HepG2 (cell line): Measurements from ENCODE around the gene ZFR. TPM values are rescaled to one million over a fixed set of nuclear protein-coding genes. Genes with fewer than 3 reads are reported as not detected.

ENCODE experiments used
- ATAC-seq: fragments of 200-7000 bp; cut with Tn5 transposase; 3 replicates; pipeline ENCODE4 v1.9.1; 2020; ENCODE audit warnings: mild to moderate bottlenecking, moderate library complexity
- BruUV-seq: library from RNA; stranded (reverse); fragments of 400-500 nt; replicated peaks from 2 replicates; lab custom pipeline; 2021; lab: Mats Ljungman, UMichigan
- CTCF ChIA-PET: fragments of 300-600 bp; formaldehyde crosslinking; extraction: SDS; loops from one replicate; lab custom pipeline; 2021; ENCODE audit warnings: low total read pairs, inconsistent platforms, low intra/inter-chr PET ratio; lab: Yijun Ruan, JAX
- POLR2A ChIA-PET: fragments of 350-600 bp; sonication (Branson Sonifier 250); formaldehyde crosslinking; loops from one replicate; lab custom pipeline; 2020; ENCODE audit warnings: antibody characterized with exemption, inconsistent platforms; lab: Yijun Ruan, JAX
- DNase-seq: peaks from one replicate; pipeline ENCODE4 v3.0.0-alpha.2; 2015; ENCODE audit warnings: low spot score
- FAIRE-seq: peaks from 3 replicates; lab custom pipeline; 2011; peaks lifted over from hg19 to GRCh38; lab: Jason Lieb, UNC
- H2AFZ ChIP-seq: one replicate; pipeline ENCODE4 v1.6.1; 2011; ENCODE audit warnings: low read length, inconsistent platforms
- H3K27ac ChIP-seq: fragments of 300-600 bp; 3 replicates; pipeline ENCODE4 v1.8.0; 2011; ENCODE audit warnings: mixed run types, mild to moderate bottlenecking, mixed read lengths, low read length, inconsistent platforms; ENCODE audit not compliant: insufficient read depth; ENCODE audit errors: extremely low read length
- H3K27me3 ChIP-seq, 2 experiments: fragments of 200-600 bp in 1 of 2; 2 replicates in 1 of 2; 3 replicates in 1 of 2; pipeline versions ENCODE4 v1.6.0 to v1.8.0; 2011; ENCODE audit warnings: low read length in 2 of 2, mild to moderate bottlenecking in 2 of 2, moderate library complexity in 2 of 2, inconsistent platforms in 1 of 2; ENCODE audit not compliant: insufficient read depth in 2 of 2, control insufficient read depth in 1 of 2
- H3K36me3 ChIP-seq, 2 experiments: fragments of 200-600 bp in 1 of 2; replicated peaks in 1 of 2; 2 replicates in 1 of 2; 3 replicates in 1 of 2; pipeline versions ENCODE4 v1.5.1 to v1.8.0; 2011; ENCODE audit warnings: low read length in 2 of 2, inconsistent platforms in 1 of 2; ENCODE audit not compliant: insufficient read depth in 2 of 2, control insufficient read depth in 1 of 2
- H3K4me1 ChIP-seq: 2 replicates; pipeline ENCODE4 v1.5.1; 2012; ENCODE audit warnings: low read length, inconsistent platforms; ENCODE audit not compliant: insufficient read depth
- H3K4me2 ChIP-seq: 2 replicates; pipeline ENCODE4 v1.6.0; 2011; ENCODE audit warnings: low read depth, low read length, inconsistent platforms
- H3K4me3 ChIP-seq, 3 experiments: fragments of 200-600 bp in 1 of 3; sonication (generic), shearing (Covaris generic) in 1 of 3; replicated peaks in 1 of 3; 2 replicates each; pipeline ENCODE4 v1.5.1; 2011 to 2016; ENCODE audit warnings: low read length in 3 of 3, inconsistent platforms in 2 of 3, low read depth in 2 of 3, mild to moderate bottlenecking in 2 of 3, control low read depth in 1 of 3, mixed read lengths in 1 of 3; ENCODE audit not compliant: insufficient read depth in 1 of 3
- H3K79me2 ChIP-seq: one replicate; pipeline ENCODE4 v1.6.1; 2011; ENCODE audit warnings: low read length, inconsistent platforms; ENCODE audit not compliant: insufficient read depth
- H3K9ac ChIP-seq: 2 replicates; pipeline ENCODE4 v1.6.0; 2011; ENCODE audit warnings: mild to moderate bottlenecking, low read depth, low read length, inconsistent platforms; ENCODE audit not compliant: insufficient read depth
- H3K9me3 ChIP-seq: 2 replicates; pipeline ENCODE4 v1.5.1; 2012; ENCODE audit warnings: mild to moderate bottlenecking, low read length
- H4K20me1 ChIP-seq: 2 replicates; pipeline ENCODE4 v1.6.0; 2011; ENCODE audit warnings: inconsistent platforms, mild to moderate bottlenecking, low read length, moderate library complexity; ENCODE audit not compliant: insufficient read depth
- BRD4 ChIP-seq: sonication (generic); formaldehyde crosslinking; IDR thresholded peaks from 2 replicates; pipeline ENCODE4 v1.4.0; 2020; ENCODE audit warnings: missing genetic modification reagents
- CAMTA2 ChIP-seq: sonication (generic); formaldehyde crosslinking; IDR thresholded peaks from 2 replicates; pipeline ENCODE4 v1.4.0; 2020; ENCODE audit warnings: mild to moderate bottlenecking, missing genetic modification reagents, borderline replicate concordance
- CENPT ChIP-seq: sonication (generic); formaldehyde crosslinking; IDR thresholded peaks from 2 replicates; pipeline ENCODE4 v1.8.0; 2022; ENCODE audit warnings: low read depth, mild to moderate bottlenecking, moderate library complexity, missing genetic modification reagents
- ETV5 ChIP-seq: IDR thresholded peaks from 2 replicates; pipeline ENCODE4 v1.6.1; 2018; ENCODE audit warnings: missing biosample characterization, missing genetic modification reagents, inconsistent platforms, borderline replicate concordance
- HOXA3 ChIP-seq: sonication (generic); formaldehyde crosslinking; IDR thresholded peaks from 2 replicates; pipeline ENCODE4 v1.5.0; 2020; ENCODE audit warnings: missing genetic modification reagents
- RELA ChIP-seq: sonication (generic); formaldehyde crosslinking; IDR thresholded peaks from 2 replicates; pipeline ENCODE4 v1.4.0; 2020; ENCODE audit warnings: missing genetic modification reagents
- SKI ChIP-seq: fragments of 450-650 bp; IDR thresholded peaks from one replicate; pipeline ENCODE4 v1.6.1; 2018; ENCODE audit warnings: mild to moderate bottlenecking; ENCODE audit not compliant: partially characterized antibody
- TARDBP ChIP-seq: sonication (generic); formaldehyde crosslinking; IDR thresholded peaks from 2 replicates; pipeline ENCODE4 v1.8.0; 2022; ENCODE audit warnings: mild to moderate bottlenecking, missing genetic modification reagents
- TEAD3 ChIP-seq: optimal IDR thresholded peaks from 2 replicates; pipeline ENCODE3; 2016; ENCODE audit warnings: borderline replicate concordance
- ZBTB1 ChIP-seq: sonication (generic); formaldehyde crosslinking; IDR thresholded peaks from 2 replicates; pipeline ENCODE4 v1.4.0; 2020; ENCODE audit warnings: missing genetic modification reagents, borderline replicate concordance
- ZMYM4 ChIP-seq: sonication (generic); formaldehyde crosslinking; IDR thresholded peaks from 2 replicates; pipeline ENCODE4 v1.8.1; 2023; ENCODE audit warnings: mild to moderate bottlenecking, missing genetic modification reagents
- ZNF263 ChIP-seq: sonication (generic); formaldehyde crosslinking; IDR thresholded peaks from 2 replicates; pipeline ENCODE4 v1.4.0; 2020; ENCODE audit warnings: missing genetic modification reagents
- ZNF451 ChIP-seq: sonication (generic); formaldehyde crosslinking; IDR thresholded peaks from 2 replicates; pipeline ENCODE4 v1.5.0; 2020; ENCODE audit warnings: mild to moderate bottlenecking, missing genetic modification reagents
- ZNF546 ChIP-seq: sonication (generic); formaldehyde crosslinking; conservative IDR thresholded peaks from 2 replicates; pipeline ENCODE4 v1.8.1; 2023; ENCODE audit warnings: mild to moderate bottlenecking, missing genetic modification reagents
- ZNF781 ChIP-seq: sonication (generic); formaldehyde crosslinking; IDR thresholded peaks from 2 replicates; pipeline ENCODE4 v1.5.1; 2020; ENCODE audit warnings: borderline replicate concordance, mild to moderate bottlenecking, missing genetic modification reagents; ENCODE audit errors: not compliant biosample characterization
- ZNF792 ChIP-seq: IDR thresholded peaks from 2 replicates; pipeline ENCODE4 v1.6.1; 2016
- WGBS: methylation state at CpG from one replicate; pipeline ENCODE4 v1.1.6; 2017; ENCODE audit warnings: low lambda C conversion rate; 5-methylcytosine and 5-hydroxymethylcytosine counted together
- in situ Hi-C: cut with HindIII; loops from 2 replicates; pipeline ENCODE4 v1.10.0; 2017; ENCODE audit warnings: low pct_unique_long_range_greater_than_20kb; ENCODE audit not compliant: extremely low pct_ligation_motif_present
- intact Hi-C: fragments of 100-400 bp; cut with micrococcal nuclease; formaldehyde crosslinking; loops from one replicate; pipeline ENCODE4 v1.10.0; 2022; ENCODE audit not compliant: unreplicated experiment
- polyA plus RNA-seq, 8 experiments: library from polyadenylated mRNA; depleted of rRNA in 3 of 8; stranded (reverse) in 7 of 8; unstranded in 1 of 8; fragments of >200 nt; fragmentation: Illumina TruSeq in 4 of 8; extraction: Trizol in 4 of 8; gene quantifications; 2 replicates each; pipeline versions ENCODE4 v1.2.1 to v1.2.3, GENCODE V29; 2011 to 2016; ENCODE audit warnings: low read depth in 4 of 8, missing spikeins in 1 of 8, mixed read lengths in 1 of 8; ENCODE audit not compliant: insufficient read depth in 1 of 8
- total RNA-seq, 5 experiments: library from RNA; depleted of rRNA; stranded (reverse); fragments of >200 nt; fragmentation: Illumina TruSeq; extraction: Trizol; gene quantifications; 2 replicates each; pipeline ENCODE4 v1.2.3, GENCODE V29; 2016; ENCODE audit warnings: low read depth in 1 of 5
- TF ChIP-seq, protein P1 (sequence below): sonication (generic); formaldehyde crosslinking; IDR thresholded peaks from 2 replicates; pipeline ENCODE4 v1.4.0; 2020; ENCODE audit warnings: missing genetic modification reagents
- TF ChIP-seq, protein P2 (sequence below): sonication (generic); formaldehyde crosslinking; IDR thresholded peaks from 2 replicates; pipeline ENCODE4 v1.4.0; 2020; ENCODE audit warnings: mild to moderate bottlenecking, missing genetic modification reagents, borderline replicate concordance

The ZFR gene
- total and polyA plus RNA-seq, 2 of the 13 experiments (the other 11 are each of a cell fraction or from before 2014, with no cell fraction given) = 89.0 to 92.8 TPM

DNA sequence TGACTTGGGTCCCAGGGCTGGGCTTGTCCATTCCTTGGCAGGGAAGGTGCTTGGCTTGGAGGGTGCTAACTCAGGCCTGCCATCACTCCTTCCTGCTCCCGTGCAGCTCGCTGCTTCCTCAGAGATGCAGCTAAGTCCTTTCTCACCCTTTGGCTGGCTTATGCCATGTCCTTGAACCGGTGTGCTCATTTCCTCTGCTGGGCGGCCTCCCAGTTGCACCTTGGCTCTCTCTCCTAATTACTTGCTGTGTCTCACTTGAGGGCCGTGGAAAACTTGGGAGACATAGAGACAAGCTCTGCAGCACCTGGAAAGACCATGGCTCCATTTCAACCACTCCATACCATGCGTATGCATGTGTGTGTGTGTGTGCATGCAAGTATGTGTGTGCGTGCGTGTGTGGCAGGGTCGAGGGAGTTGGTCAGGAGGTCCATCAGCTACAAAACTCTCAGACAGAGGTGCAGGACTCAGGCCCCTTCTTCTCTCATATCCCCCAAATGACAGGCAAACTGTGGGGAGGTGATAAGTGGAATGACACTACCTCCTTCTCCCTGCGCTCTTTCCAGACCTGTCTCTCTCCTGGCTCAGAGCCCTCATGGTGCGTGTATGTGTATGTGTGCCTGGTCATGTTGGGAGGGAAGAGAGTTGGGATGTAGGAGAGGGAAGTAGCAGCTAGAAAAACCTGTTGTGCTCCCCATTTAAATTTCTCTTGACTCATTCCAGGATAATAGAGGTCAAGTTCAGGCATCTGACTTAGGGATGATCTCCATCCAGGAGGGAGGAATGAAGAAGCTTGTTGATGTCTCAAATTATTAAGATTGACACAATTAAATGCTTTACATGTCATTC lies 114.2 kb downstream of the ZFR start:
- H3K9me3 ChIP-seq = no peaks in the 10 kb centered on the region
- H3K4me2 ChIP-seq = peak overlapping the region; percentile 73
- no peak for DNase-seq
- no peak overlapping the region for H2AFZ ChIP-seq
- whole genome bisulfite sequencing = 68% methylated on average over 11 of the region's 11 CpGs
- peak overlapping the region; percentile 95 for H3K27ac ChIP-seq
- BruUV-seq = no TSS peak
- ChIA-PET POLR2A (interaction anchor here (0.7 to 5.0 kb wide), 15 partner anchors 11 to 159 kb away, joined by 3 to 78 read pairs (median 4); partner anchors contain the start of genes GOLPH3, MTMR12 and ZFR), CTCF (interaction anchor here (2.9 kb wide), 1 partner anchor 97 kb away, joined by 19 read pairs; no protein-coding TSS in a partner anchor)
- peak overlapping the region; percentile 81 for H3K9ac ChIP-seq
- FAIRE-seq = no peak
- no peaks in the 10 kb centered on the region for H3K79me2 ChIP-seq
- no peaks in the 10 kb centered on the region for H3K27me3 ChIP-seq
- no peaks in the 10 kb centered on the region for H3K36me3 ChIP-seq
- H3K4me1 ChIP-seq = peaks cover 60% of the 10 kb centered on the region
- peak overlapping the region in 1 of 3 experiments; percentile 54; a peak in 2 of 6 replicates for H3K4me3 ChIP-seq
- intact Hi-C loops = loop anchor here (2.0 to 10.0 kb wide), 3 partner anchors 16 to 166 kb away; no protein-coding TSS in a partner anchor
- H4K20me1 ChIP-seq = no peaks in the 10 kb centered on the region
- peak; percentile 16 for ATAC-seq
- in situ Hi-C loops = no loop called here
- TF ChIP-seq ZNF263 (0 out of 2 replicates have a peak, but pooled peaks have one; percentile 15), BRD4 (peak; percentile 52), ZNF451 (CRISPR knock-in tag) (no peak), TEAD3 (CRISPR knock-in tag) (no peak), SKI (no peak), ZNF781 (CRISPR knock-in tag) (no peak), CAMTA2 (CRISPR knock-in tag) (no peak), TARDBP (CRISPR knock-in tag) (no peak), ZNF792 (no peak), CENPT (CRISPR knock-in tag) (no peak), HOXA3 (CRISPR knock-in tag) (peak; percentile 16; the same call in 1 of the 2 replicates), ZBTB1 (CRISPR knock-in tag) (no peak), ZNF546 (CRISPR knock-in tag) (no peak), ZMYM4 (CRISPR knock-in tag) (0 out of 2 replicates have a peak, but pooled peaks have one; percentile 32), ETV5 (CRISPR knock-in tag) (peak; percentile 50; the same call in 1 of the 2 replicates), RELA (CRISPR knock-in tag) (no peak)
- TF ChIP-seq, protein P1, sequence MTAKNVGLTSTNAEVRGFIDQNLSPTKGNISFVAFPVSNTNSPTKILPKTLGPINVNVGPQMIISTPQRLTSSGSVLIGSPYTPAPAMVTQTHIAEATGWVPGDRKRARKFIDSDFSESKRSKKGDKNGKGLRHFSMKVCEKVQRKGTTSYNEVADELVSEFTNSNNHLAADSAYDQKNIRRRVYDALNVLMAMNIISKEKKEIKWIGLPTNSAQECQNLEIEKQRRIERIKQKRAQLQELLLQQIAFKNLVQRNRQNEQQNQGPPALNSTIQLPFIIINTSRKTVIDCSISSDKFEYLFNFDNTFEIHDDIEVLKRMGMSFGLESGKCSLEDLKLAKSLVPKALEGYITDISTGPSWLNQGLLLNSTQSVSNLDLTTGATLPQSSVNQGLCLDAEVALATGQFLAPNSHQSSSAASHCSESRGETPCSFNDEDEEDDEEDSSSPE (CRISPR knock-in tag) = no peak
- TF ChIP-seq, protein P2, sequence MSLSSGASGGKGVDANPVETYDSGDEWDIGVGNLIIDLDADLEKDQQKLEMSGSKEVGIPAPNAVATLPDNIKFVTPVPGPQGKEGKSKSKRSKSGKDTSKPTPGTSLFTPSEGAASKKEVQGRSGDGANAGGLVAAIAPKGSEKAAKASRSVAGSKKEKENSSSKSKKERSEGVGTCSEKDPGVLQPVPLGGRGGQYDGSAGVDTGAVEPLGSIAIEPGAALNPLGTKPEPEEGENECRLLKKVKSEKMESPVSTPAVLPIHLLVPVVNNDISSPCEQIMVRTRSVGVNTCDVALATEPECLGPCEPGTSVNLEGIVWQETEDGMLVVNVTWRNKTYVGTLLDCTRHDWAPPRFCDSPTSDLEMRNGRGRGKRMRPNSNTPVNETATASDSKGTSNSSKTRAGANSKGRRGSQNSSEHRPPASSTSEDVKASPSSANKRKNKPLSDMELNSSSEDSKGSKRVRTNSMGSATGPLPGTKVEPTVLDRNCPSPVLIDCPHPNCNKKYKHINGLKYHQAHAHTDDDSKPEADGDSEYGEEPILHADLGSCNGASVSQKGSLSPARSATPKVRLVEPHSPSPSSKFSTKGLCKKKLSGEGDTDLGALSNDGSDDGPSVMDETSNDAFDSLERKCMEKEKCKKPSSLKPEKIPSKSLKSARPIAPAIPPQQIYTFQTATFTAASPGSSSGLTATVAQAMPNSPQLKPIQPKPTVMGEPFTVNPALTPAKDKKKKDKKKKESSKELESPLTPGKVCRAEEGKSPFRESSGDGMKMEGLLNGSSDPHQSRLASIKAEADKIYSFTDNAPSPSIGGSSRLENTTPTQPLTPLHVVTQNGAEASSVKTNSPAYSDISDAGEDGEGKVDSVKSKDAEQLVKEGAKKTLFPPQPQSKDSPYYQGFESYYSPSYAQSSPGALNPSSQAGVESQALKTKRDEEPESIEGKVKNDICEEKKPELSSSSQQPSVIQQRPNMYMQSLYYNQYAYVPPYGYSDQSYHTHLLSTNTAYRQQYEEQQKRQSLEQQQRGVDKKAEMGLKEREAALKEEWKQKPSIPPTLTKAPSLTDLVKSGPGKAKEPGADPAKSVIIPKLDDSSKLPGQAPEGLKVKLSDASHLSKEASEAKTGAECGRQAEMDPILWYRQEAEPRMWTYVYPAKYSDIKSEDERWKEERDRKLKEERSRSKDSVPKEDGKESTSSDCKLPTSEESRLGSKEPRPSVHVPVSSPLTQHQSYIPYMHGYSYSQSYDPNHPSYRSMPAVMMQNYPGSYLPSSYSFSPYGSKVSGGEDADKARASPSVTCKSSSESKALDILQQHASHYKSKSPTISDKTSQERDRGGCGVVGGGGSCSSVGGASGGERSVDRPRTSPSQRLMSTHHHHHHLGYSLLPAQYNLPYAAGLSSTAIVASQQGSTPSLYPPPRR (CRISPR knock-in tag) = peak; percentile 27; the same call in 1 of the 2 replicates
